ENCODE results near the gene PRAME.

DNA sequence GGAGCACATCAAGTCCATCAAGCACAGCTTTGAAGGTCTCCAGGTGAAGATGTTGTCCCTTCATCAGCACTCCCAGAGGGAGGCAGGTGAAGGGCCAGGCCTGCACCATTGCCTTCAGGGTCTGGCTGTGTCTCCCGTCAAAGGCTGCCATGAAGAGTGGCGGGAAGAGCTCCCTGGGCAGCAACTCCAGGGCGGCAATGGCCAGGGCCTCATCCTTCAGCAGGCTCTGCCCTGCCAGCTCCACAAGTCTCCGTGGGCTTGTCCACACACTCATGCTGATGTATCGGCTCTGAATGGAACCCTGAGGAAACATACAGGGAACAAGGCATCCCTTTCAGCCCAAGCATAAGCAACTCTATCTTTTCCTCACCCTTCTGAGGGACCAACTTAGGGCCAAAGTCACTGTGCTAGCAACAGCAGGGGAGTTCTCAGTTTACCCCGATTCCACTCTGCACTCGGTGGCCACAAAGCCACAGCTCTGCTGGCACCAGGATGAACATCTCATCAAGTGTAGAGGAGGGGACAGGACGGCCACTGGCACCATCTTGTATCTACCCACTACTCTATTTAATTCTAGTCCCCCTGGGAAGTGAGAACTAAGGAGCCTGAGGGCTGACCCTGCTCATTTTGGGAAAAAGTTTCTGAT lies 8.2 kb downstream of the PRAME start:
- TF ChIP-seq CTCF (IDR thresholded peaks at IDR 0.05 in 2 of 3, conservative IDR thresholded peaks at IDR 0.05 in 1 of 3; ENCODE audit: control insufficient read depth in 2 of 3, extremely low read depth in 1 of 3, insufficient read depth in 1 of 3, low read depth in 3 of 3, low read length in 3 of 3) (no peak), YY1 (IDR thresholded peaks at IDR 0.05; ENCODE audit: low read depth, low read length) (no peak)
- TF ChIP-seq, protein P1, sequence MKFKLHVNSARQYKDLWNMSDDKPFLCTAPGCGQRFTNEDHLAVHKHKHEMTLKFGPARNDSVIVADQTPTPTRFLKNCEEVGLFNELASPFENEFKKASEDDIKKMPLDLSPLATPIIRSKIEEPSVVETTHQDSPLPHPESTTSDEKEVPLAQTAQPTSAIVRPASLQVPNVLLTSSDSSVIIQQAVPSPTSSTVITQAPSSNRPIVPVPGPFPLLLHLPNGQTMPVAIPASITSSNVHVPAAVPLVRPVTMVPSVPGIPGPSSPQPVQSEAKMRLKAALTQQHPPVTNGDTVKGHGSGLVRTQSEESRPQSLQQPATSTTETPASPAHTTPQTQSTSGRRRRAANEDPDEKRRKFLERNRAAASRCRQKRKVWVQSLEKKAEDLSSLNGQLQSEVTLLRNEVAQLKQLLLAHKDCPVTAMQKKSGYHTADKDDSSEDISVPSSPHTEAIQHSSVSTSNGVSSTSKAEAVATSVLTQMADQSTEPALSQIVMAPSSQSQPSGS (IDR thresholded peaks at IDR 0.05; ENCODE audit: low read length), result no peak

Data from GM12878 (cell line).